Measurements from ENCODE around the gene MYB. TPM values are rescaled to one million over a fixed set of nuclear protein-coding genes. Genes with fewer than 3 reads are reported as not detected.

Gene MYB
- total and polyA plus RNA-seq, 2 of the 13 experiments (the other 11 are each of a cell fraction or from before 2014, with no cell fraction given), result 0.04 to 0.20 TPM

DNA sequence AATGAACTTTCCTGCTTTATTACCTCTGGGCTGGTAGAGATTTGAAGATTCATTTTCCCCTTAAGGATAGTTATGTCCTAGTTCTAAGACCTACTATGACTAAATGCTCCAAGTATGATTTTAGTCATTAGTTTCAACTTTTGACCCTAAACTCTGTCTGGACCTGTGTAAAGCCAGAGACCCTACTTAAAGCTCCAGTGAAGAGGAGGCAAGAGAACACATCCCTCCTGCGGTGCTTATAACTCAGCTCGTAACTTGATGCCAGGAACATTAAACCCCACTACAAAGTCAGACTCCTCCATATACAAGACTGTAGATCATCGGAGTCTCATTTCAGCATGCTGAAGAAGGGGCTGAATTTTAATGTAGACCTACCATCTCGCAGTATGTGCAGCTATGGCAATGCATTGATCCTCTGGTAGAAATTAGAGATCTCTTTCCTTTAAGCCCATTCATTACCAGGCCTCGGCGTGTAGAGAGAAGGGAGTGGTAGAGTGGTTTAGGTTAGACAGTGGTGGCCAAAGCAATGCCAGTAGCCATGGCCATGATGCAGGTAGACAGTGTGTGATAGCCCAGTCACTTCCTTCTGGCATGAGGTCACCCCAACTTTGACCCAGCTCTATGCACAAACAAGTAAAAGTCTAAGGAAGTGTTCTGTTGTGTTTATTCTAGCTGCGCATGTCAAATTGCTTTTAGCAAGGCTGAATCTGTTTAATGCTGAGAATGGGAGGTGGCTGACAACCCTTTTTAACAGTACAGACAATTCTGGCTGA, 34.8 kb upstream of the MYB start (continued):
- TF ChIP-seq TMF1 (CRISPR knock-in tag; IDR thresholded peaks at IDR 0.05; ENCODE audit: low read depth), result no peak
- TF ChIP-seq AKAP8 (CRISPR knock-in tag; IDR thresholded peaks at IDR 0.05), result no peak
- TF ChIP-seq JUN (CRISPR knock-in tag; IDR thresholded peaks at IDR 0.05), result no peak

DNA sequence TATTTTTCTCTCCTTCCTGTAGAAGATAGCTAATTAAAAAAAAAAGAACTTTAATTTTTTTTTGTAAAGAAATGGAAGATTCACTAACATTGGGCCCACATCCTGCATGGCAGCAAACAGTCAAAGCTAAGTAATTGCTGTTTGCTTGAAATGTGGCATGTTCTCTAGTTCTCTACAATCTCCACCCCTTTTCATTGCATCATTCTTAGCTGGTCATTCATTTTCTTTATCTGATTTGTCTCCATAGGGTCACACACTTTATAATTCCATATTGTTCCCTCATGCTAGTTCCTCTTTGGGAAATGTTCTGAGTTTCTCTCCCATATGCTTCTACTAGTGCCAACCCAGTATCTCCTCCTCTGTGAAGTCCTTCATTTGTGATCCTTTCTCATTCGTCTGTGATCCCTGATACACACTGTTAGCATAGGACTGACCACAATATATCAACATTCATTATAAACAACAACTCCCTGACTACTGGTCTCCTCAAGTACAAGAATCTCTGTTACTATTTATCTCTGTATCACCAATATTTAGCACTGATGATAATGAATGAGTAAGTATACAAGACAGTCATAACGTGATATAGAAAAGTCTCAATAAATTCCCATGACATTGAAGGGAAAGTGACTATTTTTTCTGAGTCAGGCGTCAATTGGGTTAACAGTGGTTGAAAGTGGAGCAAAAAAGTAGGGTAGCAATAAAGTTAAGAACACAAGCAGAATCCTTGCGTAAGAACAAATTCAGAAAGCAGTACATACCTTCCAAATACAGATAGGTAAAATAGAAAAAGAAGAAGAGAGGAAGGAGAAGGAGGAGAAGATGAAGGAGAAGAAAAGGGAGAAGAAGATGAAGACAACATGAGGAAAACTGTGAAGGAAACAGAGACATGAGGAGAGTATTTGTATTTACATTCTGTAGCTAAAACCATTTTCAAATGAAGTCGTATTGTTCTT, 33.2 kb upstream of the MYB start:
- H3K4me1 ChIP-seq (ENCODE audit: insufficient read depth, low read length), result no peaks in the 10 kb centered on the region
- H3K27me3 ChIP-seq (ENCODE audit: control insufficient read depth in 1 of 2, insufficient read depth in 2 of 2, low read length in 2 of 2), result no peaks in the 10 kb centered on the region
- POLR2A ChIA-PET, result no interaction called here
- CTCF ChIA-PET (ENCODE audit: low intra/inter-chr PET ratio, low total read pairs), result no interaction called here
- no peaks in the 10 kb centered on the region for H3K9me3 ChIP-seq (ENCODE audit: low read length)
- no TSS peak for BruUV-seq (replicated peaks)
- H3K36me3 ChIP-seq (replicated peaks in 1 of 2; ENCODE audit: control insufficient read depth in 1 of 2, insufficient read depth in 2 of 2, low read length in 2 of 2), result no peaks in the 10 kb centered on the region
- intact Hi-C loops (cut with micrococcal nuclease; ENCODE audit: unreplicated experiment) (loop anchor here (5.0 kb wide), 1 partner anchor 34 kb away; the partner anchor contains the start of gene MYB), in situ Hi-C loops (cut with HindIII; ENCODE audit: extremely low pct_ligation_motif_present, low pct_unique_long_range_greater_than_20kb) (loop anchor here (5.0 kb wide), 1 partner anchor 274 kb away; no protein-coding TSS in a partner anchor)
- FAIRE-seq (no peak), ATAC-seq (no peak), DNase-seq (ENCODE audit: low spot score) (no peak)
- no peaks in the 10 kb centered on the region for H3K79me2 ChIP-seq (ENCODE audit: insufficient read depth, low read length)
- H4K20me1 ChIP-seq (ENCODE audit: insufficient read depth, low read length), result no peaks in the 10 kb centered on the region
- TF ChIP-seq MLLT10 (CRISPR knock-in tag; IDR thresholded peaks at IDR 0.05) (no peak), ZNF510 (CRISPR knock-in tag; IDR thresholded peaks at IDR 0.05; ENCODE audit: low read depth) (no peak), RNF2 (conservative IDR thresholded peaks at IDR 0.05; ENCODE audit: low read depth) (no peak), MEIS2 (CRISPR knock-in tag; IDR thresholded peaks at IDR 0.05) (no peak)
- TF ChIP-seq, protein P1, sequence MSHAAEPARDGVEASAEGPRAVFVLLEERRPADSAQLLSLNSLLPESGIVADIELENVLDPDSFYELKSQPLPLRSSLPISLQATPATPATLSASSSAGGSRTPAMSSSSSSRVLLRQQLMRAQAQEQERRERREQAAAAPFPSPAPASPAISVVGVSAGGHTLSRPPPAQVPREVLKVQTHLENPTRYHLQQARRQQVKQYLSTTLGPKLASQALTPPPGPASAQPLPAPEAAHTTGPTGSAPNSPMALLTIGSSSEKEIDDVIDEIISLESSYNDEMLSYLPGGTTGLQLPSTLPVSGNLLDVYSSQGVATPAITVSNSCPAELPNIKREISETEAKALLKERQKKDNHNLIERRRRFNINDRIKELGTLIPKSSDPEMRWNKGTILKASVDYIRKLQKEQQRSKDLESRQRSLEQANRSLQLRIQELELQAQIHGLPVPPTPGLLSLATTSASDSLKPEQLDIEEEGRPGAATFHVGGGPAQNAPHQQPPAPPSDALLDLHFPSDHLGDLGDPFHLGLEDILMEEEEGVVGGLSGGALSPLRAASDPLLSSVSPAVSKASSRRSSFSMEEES (CRISPR knock-in tag; IDR thresholded peaks at IDR 0.05), result no peak
- no peak overlapping the region for H3K4me3 ChIP-seq (replicated peaks in 1 of 3; ENCODE audit: insufficient read depth in 1 of 3, low read depth in 2 of 3, low read length in 3 of 3)
- no peak overlapping the region for H2AFZ ChIP-seq (ENCODE audit: low read length)
- 33% methylated on average over 5 of the region's 5 CpGs for WGBS (ENCODE audit: low lambda C conversion rate)
- no peak overlapping the region for H3K27ac ChIP-seq (ENCODE audit: extremely low read length, insufficient read depth, low read length)
- H3K9ac ChIP-seq (ENCODE audit: insufficient read depth, low read depth, low read length), result no peak overlapping the region
- no peak overlapping the region for H3K4me2 ChIP-seq (ENCODE audit: low read depth, low read length)
